Osteocyte (in vitro differentiated cells): ENCODE results near the gene SAP130. TPM values are rescaled to one million over a fixed set of nuclear protein-coding genes. Genes with fewer than 3 reads are reported as not detected.

ENCODE experiments used
- DNase-seq: peaks from one replicate; pipeline ENCODE4 v3.0.0; 2021; ENCODE audit warnings: mixed read lengths; ENCODE audit not compliant: unreplicated experiment; ENCODE audit errors: extremely low spot score
- H3K27ac Mint-ChIP-seq: one replicate; pipeline ENCODE4 v1.8.0; 2021; ENCODE audit warnings: mild to moderate bottlenecking, mixed read lengths; ENCODE audit not compliant: unreplicated experiment
- H3K27me3 Mint-ChIP-seq: one replicate; pipeline ENCODE4 v1.8.0; 2021; ENCODE audit warnings: mixed read lengths; ENCODE audit not compliant: unreplicated experiment
- H3K36me3 Mint-ChIP-seq: one replicate; pipeline ENCODE4 v1.8.0; 2021; ENCODE audit warnings: mixed read lengths; ENCODE audit not compliant: unreplicated experiment
- H3K4me1 Mint-ChIP-seq: one replicate; pipeline ENCODE4 v1.8.0; 2021; ENCODE audit warnings: mixed read lengths; ENCODE audit not compliant: unreplicated experiment
- H3K4me3 Mint-ChIP-seq: one replicate; pipeline ENCODE4 v1.8.0; 2021; ENCODE audit warnings: mild to moderate bottlenecking, moderate library complexity, mixed read lengths; ENCODE audit not compliant: unreplicated experiment
- H3K9me3 Mint-ChIP-seq: one replicate; pipeline ENCODE4 v1.8.0; 2021; ENCODE audit warnings: mixed read lengths; ENCODE audit not compliant: unreplicated experiment
- total RNA-seq: library from RNA; stranded (reverse); gene quantifications from 2 replicates; pipeline ENCODE4 v1.2.1, GENCODE V29; 2021
- TF ChIP-seq, protein P1 (sequence below): fragments of 200-600 bp; sonication (generic); IDR thresholded peaks from 2 replicates; pipeline ENCODE4 v1.5.0; 2021; ENCODE audit warnings: antibody characterized with exemption, mild to moderate bottlenecking, moderate library complexity

The SAP130 gene
- total RNA-seq, 1 donor from 2014 or later = 24.9 TPM

DNA sequence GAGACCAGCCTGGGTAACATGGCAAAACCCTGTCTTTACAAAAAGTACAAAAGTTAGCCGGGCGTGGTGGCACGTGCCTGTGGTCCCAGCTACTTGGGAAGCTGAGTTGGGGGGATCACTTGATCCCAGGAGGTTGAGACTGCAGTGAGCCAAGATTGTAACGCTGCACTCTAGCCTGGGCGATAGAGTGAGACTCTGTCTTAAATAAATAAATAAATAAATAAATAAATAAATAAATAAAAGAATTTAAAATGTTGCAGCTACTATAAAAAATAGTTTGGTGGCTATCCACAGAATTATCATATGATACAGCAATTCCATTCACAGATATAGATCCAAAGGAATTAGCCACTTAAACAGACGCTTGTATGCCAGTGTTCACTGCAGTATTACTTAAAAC, 92.5 kb downstream of the SAP130 start:
- Mint-ChIP-seq H3K36me3 (peaks cover under 1% of the 10 kb centered on the region), H3K9me3 (no peaks in the 10 kb centered on the region), H3K27ac (no peak overlapping the region), H3K4me3 (no peak overlapping the region), H3K4me1 (no peaks in the 10 kb centered on the region), H3K27me3 (no peaks in the 10 kb centered on the region)
- DNase-seq = no peak
- TF ChIP-seq, protein P1, sequence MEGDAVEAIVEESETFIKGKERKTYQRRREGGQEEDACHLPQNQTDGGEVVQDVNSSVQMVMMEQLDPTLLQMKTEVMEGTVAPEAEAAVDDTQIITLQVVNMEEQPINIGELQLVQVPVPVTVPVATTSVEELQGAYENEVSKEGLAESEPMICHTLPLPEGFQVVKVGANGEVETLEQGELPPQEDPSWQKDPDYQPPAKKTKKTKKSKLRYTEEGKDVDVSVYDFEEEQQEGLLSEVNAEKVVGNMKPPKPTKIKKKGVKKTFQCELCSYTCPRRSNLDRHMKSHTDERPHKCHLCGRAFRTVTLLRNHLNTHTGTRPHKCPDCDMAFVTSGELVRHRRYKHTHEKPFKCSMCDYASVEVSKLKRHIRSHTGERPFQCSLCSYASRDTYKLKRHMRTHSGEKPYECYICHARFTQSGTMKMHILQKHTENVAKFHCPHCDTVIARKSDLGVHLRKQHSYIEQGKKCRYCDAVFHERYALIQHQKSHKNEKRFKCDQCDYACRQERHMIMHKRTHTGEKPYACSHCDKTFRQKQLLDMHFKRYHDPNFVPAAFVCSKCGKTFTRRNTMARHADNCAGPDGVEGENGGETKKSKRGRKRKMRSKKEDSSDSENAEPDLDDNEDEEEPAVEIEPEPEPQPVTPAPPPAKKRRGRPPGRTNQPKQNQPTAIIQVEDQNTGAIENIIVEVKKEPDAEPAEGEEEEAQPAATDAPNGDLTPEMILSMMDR = no peak

DNA sequence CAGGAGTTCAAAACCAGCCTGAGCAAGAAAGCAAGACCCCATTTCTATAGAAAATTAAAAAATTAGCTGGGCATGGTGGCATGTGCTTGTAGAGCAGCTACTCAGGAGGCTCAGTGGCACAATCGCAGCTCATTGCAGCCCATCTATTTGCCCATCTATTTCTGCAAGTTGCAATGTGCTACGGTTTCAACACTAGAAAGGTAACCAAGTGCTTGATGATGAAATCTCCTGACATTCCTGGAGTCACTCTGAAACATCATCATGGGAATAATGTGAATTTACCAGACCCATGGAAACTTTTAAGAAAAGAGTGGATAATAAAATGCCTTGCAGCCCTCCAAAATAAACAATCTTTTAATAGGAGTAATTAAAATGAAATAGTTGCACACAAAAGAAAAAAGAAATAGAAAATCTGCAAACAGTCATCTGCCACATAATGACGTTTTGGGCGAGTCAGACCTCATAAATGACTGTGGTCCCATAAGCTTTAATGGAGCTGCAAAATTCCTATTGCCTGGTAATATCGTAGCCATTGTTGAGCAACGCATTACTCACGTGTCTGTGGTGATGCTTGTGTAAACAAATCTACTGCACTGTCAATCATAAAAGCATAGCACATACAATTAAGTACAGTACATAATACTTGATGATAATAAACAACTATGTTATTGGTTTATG, 95.5 kb downstream of the SAP130 start:
- Mint-ChIP-seq H3K9me3 (no peaks in the 10 kb centered on the region), H3K27me3 (peaks cover 4% of the 10 kb centered on the region), H3K36me3 (no peaks in the 10 kb centered on the region), H3K27ac (no peak overlapping the region), H3K4me3 (no peak overlapping the region), H3K4me1 (no peaks in the 10 kb centered on the region)
- TF ChIP-seq, protein P1 = no peak
- no peak for DNase-seq

DNA sequence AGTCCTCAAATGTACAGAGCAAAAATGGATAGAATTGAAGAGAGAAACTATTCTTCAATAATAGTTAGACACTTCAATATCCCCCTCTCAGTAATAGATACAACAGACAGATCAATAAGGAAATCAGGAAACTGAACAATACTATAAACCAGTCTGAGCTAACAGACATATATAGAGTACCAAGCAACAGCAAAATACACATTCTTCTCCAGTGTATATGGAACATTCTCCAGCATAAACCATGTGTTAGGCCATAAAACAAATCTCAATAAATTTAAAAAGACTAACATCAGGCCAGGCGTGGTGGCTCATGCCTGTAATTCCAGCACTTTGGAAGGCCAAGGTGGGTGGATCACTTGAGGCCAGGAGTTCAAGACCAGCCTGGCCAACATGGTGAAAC, 98.4 kb downstream of the SAP130 start:
- no peaks in the 10 kb centered on the region for H3K9me3 Mint-ChIP-seq

DNA sequence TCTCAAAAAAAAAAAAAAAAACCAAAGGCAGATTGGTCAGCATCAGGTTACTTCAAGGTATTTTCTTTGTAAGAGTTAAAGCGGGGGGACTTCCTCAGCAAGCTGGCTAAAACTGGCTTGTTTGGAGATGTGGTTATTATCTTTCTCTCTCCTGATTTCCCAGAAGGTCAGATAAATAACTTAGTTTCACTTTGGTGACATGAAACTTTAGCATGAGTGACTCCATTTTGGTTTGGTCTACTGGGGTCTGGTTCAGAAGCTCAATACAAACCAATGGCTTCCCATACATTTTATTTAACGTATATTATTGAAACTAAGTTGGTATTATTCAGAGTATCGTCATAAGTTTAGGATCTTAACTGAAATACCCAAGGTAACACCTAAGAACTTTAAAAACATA, 100.5 kb downstream of the SAP130 start:
- no peaks in the 10 kb centered on the region for H3K4me1 Mint-ChIP-seq
- peaks cover 4% of the 10 kb centered on the region for H3K27me3 Mint-ChIP-seq
- TF ChIP-seq, protein P1 = no peak

More for the DNA sequence above, 98.4 kb downstream of the SAP130 start:
- Mint-ChIP-seq H3K4me1 (no peaks in the 10 kb centered on the region), H3K4me3 (no peak overlapping the region), H3K27me3 (peaks cover 4% of the 10 kb centered on the region), H3K36me3 (no peaks in the 10 kb centered on the region), H3K27ac (no peak overlapping the region)
- TF ChIP-seq, protein P1 = no peak
- DNase-seq = no peak

DNA sequence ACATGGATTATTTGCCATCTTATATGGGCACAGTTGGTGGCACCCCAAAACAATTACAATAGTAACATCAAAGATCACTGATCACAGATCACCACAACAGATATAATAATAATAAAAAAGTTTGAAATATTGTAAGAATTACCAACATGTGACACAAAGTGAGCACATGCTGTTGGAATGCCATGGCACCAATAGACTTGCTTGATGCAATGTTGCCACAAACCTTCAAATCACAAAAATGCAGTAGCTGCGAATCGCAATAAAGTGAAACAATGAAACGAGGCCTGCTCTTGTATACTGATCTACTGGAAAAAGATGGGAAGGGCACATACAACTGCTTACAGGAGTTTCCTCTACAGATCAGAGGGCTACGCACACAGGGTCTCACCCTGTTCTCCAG, 109.9 kb downstream of the SAP130 start:
- H3K9me3 Mint-ChIP-seq = no peaks in the 10 kb centered on the region

More for the DNA sequence above, 100.5 kb downstream of the SAP130 start:
- Mint-ChIP-seq H3K36me3 (no peaks in the 10 kb centered on the region), H3K27ac (no peak overlapping the region), H3K4me3 (no peak overlapping the region), H3K9me3 (no peaks in the 10 kb centered on the region)
- DNase-seq = no peak

More for the DNA sequence above, 109.9 kb downstream of the SAP130 start:
- Mint-ChIP-seq H3K27ac (no peak overlapping the region), H3K36me3 (no peaks in the 10 kb centered on the region), H3K4me1 (no peaks in the 10 kb centered on the region), H3K4me3 (no peak overlapping the region), H3K27me3 (no peaks in the 10 kb centered on the region)
- TF ChIP-seq, protein P1 = no peak
- no peak for DNase-seq
